GM21526 (cell line): ENCODE measurements around the gene NPEPL1.

Experiments used
- ATAC-seq: cut with Tn5 transposase; IDR thresholded peaks from one replicate; pipeline ENCODE4 v1.9.1; 2021; ENCODE audit warnings: moderate library complexity; ENCODE audit not compliant: unreplicated experiment, low FRiP score

The NPEPL1 gene

GRCh38 chr20:58711266-58712051, 18.9 kb downstream of the NPEPL1 start:
- no peak for ATAC-seq

- no peak for ATAC-seq
Observed at GRCh38 chr20:58712151-58712791, 19.7 kb downstream of the NPEPL1 start.

- ATAC-seq, result no peak
Observed at GRCh38 chr20:58712806-58713731, 20.5 kb downstream of the NPEPL1 start.

GRCh38 chr20:58713801-58714339, 21.3 kb downstream of the NPEPL1 start:
- no peak for ATAC-seq

GRCh38 chr20:58714340-58714922, 21.8 kb downstream of the NPEPL1 start:
- no peak for ATAC-seq

GRCh38 chr20:58714923-58715351, 22.3 kb downstream of the NPEPL1 start:
- ATAC-seq, result no peak

GRCh38 chr20:58715391-58715800, 22.8 kb downstream of the NPEPL1 start:
- ATAC-seq, result no peak

- ATAC-seq, result no peak
Observed at GRCh38 chr20:58715801-58716475, 23.3 kb downstream of the NPEPL1 start.

GRCh38 chr20:58716476-58717277, 24.1 kb downstream of the NPEPL1 start:
- no peak for ATAC-seq

- ATAC-seq, result no peak
Observed at GRCh38 chr20:58717278-58718091, 24.9 kb downstream of the NPEPL1 start.

- ATAC-seq, result no peak
Observed at GRCh38 chr20:58718121-58718563, 25.5 kb downstream of the NPEPL1 start.

- no peak for ATAC-seq
Observed at GRCh38 chr20:58718729-58719128, 26.1 kb downstream of the NPEPL1 start.

- no peak for ATAC-seq
Observed at GRCh38 chr20:58719258-58719657, 26.7 kb downstream of the NPEPL1 start.

- ATAC-seq, result no peak
Observed at GRCh38 chr20:58719971-58720371, 27.4 kb downstream of the NPEPL1 start.

- ATAC-seq, result no peak
Observed at GRCh38 chr20:58720890-58721289, 28.3 kb downstream of the NPEPL1 start.

- ATAC-seq, result no peak
Observed at GRCh38 chr20:58721951-58722778, 29.6 kb downstream of the NPEPL1 start.
